ENCODE results near the gene RPL10. TPM values are rescaled to one million over a fixed set of nuclear protein-coding genes. Genes with fewer than 3 reads are reported as not detected.

Gene RPL10
- total and polyA plus RNA-seq, 2 of the 8 experiments (the other 6 are each of a cell fraction or from before 2014, with no cell fraction given) = 2,633 to 4,293 TPM

GRCh38 chrX:154356596-154356995 lies 41.6 kb upstream of the RPL10 start (continued):
- TF ChIP-seq, protein P1, sequence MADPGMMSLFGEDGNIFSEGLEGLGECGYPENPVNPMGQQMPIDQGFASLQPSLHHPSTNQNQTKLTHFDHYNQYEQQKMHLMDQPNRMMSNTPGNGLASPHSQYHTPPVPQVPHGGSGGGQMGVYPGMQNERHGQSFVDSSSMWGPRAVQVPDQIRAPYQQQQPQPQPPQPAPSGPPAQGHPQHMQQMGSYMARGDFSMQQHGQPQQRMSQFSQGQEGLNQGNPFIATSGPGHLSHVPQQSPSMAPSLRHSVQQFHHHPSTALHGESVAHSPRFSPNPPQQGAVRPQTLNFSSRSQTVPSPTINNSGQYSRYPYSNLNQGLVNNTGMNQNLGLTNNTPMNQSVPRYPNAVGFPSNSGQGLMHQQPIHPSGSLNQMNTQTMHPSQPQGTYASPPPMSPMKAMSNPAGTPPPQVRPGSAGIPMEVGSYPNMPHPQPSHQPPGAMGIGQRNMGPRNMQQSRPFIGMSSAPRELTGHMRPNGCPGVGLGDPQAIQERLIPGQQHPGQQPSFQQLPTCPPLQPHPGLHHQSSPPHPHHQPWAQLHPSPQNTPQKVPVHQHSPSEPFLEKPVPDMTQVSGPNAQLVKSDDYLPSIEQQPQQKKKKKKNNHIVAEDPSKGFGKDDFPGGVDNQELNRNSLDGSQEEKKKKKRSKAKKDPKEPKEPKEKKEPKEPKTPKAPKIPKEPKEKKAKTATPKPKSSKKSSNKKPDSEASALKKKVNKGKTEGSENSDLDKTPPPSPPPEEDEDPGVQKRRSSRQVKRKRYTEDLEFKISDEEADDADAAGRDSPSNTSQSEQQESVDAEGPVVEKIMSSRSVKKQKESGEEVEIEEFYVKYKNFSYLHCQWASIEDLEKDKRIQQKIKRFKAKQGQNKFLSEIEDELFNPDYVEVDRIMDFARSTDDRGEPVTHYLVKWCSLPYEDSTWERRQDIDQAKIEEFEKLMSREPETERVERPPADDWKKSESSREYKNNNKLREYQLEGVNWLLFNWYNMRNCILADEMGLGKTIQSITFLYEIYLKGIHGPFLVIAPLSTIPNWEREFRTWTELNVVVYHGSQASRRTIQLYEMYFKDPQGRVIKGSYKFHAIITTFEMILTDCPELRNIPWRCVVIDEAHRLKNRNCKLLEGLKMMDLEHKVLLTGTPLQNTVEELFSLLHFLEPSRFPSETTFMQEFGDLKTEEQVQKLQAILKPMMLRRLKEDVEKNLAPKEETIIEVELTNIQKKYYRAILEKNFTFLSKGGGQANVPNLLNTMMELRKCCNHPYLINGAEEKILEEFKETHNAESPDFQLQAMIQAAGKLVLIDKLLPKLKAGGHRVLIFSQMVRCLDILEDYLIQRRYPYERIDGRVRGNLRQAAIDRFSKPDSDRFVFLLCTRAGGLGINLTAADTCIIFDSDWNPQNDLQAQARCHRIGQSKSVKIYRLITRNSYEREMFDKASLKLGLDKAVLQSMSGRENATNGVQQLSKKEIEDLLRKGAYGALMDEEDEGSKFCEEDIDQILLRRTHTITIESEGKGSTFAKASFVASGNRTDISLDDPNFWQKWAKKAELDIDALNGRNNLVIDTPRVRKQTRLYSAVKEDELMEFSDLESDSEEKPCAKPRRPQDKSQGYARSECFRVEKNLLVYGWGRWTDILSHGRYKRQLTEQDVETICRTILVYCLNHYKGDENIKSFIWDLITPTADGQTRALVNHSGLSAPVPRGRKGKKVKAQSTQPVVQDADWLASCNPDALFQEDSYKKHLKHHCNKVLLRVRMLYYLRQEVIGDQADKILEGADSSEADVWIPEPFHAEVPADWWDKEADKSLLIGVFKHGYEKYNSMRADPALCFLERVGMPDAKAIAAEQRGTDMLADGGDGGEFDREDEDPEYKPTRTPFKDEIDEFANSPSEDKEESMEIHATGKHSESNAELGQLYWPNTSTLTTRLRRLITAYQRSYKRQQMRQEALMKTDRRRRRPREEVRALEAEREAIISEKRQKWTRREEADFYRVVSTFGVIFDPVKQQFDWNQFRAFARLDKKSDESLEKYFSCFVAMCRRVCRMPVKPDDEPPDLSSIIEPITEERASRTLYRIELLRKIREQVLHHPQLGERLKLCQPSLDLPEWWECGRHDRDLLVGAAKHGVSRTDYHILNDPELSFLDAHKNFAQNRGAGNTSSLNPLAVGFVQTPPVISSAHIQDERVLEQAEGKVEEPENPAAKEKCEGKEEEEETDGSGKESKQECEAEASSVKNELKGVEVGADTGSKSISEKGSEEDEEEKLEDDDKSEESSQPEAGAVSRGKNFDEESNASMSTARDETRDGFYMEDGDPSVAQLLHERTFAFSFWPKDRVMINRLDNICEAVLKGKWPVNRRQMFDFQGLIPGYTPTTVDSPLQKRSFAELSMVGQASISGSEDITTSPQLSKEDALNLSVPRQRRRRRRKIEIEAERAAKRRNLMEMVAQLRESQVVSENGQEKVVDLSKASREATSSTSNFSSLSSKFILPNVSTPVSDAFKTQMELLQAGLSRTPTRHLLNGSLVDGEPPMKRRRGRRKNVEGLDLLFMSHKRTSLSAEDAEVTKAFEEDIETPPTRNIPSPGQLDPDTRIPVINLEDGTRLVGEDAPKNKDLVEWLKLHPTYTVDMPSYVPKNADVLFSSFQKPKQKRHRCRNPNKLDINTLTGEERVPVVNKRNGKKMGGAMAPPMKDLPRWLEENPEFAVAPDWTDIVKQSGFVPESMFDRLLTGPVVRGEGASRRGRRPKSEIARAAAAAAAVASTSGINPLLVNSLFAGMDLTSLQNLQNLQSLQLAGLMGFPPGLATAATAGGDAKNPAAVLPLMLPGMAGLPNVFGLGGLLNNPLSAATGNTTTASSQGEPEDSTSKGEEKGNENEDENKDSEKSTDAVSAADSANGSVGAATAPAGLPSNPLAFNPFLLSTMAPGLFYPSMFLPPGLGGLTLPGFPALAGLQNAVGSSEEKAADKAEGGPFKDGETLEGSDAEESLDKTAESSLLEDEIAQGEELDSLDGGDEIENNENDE (IDR thresholded peaks at IDR 0.05; ENCODE audit: insufficient replicate concordance, low read length) = no peak
- TF ChIP-seq BRCA1 (IDR thresholded peaks at IDR 0.05; ENCODE audit: low read depth, low read length) (no peak), PHF8 (conservative IDR thresholded peaks at IDR 0.05; ENCODE audit: low read depth, low read length) (no peak), BCL11A (IDR thresholded peaks at IDR 0.05; ENCODE audit: low read depth in 2 of 2, low read length in 2 of 2) (no peak), SAP30 (IDR thresholded peaks at IDR 0.05; ENCODE audit: insufficient read depth, insufficient replicate concordance, low read length) (no peak), SP4 (IDR thresholded peaks at IDR 0.05; ENCODE audit: low read length) (no peak), NANOG (IDR thresholded peaks at IDR 0.05; ENCODE audit: insufficient read depth, low read depth, low read length, poor library complexity, severe bottlenecking) (no peak), SP1 (IDR thresholded peaks at IDR 0.05; ENCODE audit: low read depth, low read length) (no peak), POLR2A (IDR thresholded peaks at IDR 0.05; ENCODE audit: control extremely low read depth in 1 of 2, low read depth in 2 of 2, low read length in 2 of 2) (no peak)
- TF ChIP-seq, protein P2, sequence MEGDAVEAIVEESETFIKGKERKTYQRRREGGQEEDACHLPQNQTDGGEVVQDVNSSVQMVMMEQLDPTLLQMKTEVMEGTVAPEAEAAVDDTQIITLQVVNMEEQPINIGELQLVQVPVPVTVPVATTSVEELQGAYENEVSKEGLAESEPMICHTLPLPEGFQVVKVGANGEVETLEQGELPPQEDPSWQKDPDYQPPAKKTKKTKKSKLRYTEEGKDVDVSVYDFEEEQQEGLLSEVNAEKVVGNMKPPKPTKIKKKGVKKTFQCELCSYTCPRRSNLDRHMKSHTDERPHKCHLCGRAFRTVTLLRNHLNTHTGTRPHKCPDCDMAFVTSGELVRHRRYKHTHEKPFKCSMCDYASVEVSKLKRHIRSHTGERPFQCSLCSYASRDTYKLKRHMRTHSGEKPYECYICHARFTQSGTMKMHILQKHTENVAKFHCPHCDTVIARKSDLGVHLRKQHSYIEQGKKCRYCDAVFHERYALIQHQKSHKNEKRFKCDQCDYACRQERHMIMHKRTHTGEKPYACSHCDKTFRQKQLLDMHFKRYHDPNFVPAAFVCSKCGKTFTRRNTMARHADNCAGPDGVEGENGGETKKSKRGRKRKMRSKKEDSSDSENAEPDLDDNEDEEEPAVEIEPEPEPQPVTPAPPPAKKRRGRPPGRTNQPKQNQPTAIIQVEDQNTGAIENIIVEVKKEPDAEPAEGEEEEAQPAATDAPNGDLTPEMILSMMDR (IDR thresholded peaks at IDR 0.05; ENCODE audit: control extremely low read depth in 1 of 3, insufficient read depth in 1 of 3, low read depth in 1 of 3, low read length in 3 of 3) = no peak
